Amniotic epithelial cell (primary cell): Measurements from ENCODE around the gene ATRIP.

Source experiments
- DNase-seq: peaks from one replicate; pipeline ENCODE4 v3.0.0-alpha.2; 2010; ENCODE audit warnings: low read depth

The ATRIP gene

DNA sequence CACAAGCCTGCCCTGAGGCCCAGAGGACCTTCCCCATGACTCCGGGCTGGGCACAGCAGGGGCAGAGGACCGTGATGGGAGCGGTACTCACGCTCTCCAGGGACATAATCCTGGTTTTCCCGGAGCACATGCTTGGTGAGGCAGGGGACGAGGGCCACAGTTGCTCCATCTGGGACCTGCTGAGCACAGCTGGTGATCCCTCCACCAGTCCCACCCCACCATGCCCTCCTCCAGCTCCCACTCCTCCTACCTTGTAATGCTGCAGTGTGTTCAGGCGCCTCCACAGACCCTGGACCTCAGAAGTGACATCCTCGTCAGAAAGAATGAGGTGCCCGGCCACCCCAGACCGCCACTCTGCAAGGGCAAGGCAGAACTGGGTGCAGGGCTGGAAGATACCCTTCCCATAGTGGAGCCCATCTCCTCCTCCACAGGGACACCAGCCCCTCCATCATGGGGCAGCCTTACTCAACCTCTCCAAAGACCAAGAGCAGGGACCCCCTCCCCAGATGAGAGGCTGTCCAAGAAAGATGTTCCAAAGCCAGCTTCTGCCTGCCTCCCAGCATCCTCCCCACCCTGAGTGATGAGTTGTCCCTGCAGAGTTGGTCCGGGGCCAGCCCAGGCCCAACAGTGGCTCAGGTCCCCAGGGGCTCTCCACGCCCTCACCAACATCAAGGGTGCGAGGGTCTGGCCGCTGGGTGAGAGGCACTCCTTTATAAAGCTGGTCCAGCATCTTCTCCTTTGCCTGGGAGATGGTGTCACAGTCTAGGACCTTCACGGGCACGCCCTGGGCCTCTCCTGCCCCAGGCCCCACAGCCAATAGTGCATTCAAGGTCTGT, 36.1 kb upstream of the ATRIP start:
- DNase-seq, result no peak

GRCh38 chr3:48411041-48411588, 35.4 kb upstream of the ATRIP start:
- DNase-seq, result no peak

DNA sequence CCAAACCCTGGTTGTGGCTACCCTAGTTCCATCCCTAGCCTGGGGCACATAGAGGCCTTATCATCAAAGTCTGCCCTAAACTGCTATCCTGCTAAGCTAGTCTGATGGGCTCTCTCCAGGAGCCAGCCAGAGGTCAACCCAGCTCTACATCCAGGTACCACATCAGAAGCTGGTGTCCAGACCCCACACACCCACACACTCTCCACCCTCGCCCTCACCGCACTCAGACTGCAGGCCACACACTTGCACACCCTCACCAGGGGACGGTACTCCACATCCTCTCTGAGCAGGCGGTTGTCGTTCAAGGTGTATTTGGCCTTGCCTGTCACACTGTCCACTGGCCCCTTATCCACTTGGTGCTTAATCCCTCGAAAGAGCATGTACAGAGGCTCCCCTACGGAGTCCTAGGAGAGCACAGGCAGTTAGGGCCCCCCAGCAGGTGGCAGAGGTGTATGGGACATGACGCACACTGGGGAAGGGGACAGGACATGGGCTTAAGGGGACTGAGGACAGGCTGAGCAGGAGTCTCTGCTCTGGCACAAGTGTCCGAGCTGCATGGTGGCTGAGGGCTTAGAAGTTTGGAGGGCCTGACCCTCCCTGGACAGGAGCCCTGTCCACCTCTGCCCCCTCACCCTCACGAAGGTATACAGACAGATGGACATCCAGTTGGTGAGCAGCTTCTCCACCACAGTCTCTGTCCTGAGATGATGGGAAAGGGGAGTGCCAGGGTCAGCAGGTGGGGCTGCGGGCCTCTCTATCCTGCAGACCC, 34.7 kb upstream of the ATRIP start:
- DNase-seq, result no peak

DNA sequence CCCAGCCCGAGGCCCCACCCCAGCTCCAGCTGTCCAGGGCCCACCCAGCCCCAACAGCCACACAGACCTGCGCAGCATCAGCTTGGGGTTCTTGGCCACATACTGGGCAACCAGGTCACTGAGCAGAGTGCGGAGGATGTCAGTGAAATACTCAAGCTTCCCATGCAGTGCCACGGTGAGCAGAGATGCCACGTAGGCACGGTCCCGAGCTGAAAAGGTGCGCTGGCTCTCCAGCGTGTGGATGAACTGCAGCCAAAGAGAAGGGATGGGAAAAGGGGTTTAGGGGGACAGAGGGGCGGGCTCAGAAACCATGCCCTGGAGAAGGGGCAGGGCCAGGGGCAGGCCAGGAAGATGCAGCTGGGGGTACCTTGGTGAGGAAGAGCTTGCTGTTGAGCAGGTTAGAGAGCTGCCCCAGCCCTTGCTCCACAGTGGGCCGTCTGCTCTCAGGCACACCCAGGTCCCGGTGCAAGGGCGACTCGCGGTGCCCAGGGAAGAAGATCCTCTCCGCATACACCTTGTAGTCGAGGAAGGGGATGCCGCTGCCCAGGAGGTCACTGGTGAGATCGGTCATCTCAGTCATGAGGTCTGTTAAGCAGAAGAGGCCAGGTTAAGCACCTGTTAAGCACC, 34.0 kb upstream of the ATRIP start:
- DNase-seq, result no peak

DNA sequence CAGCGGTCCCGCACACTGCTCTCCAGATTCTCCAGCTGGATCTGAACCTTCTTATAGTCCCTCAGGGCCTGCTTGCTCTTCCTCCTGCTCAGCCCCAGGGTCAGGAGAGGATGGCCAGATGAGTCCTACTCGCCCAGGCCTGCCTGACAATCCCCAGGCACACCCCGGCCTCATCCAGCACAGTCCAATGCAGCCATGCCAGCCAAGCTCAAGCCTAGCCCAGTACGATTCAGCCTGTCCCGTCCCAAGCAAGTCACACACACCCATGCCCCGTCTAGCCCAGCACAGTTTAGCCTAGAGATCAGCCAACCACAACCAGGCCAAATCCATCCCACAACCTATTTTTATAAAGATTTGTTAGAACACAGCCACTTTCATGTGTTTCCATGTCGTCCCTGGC, 33.5 kb upstream of the ATRIP start:
- DNase-seq, result no peak

DNA sequence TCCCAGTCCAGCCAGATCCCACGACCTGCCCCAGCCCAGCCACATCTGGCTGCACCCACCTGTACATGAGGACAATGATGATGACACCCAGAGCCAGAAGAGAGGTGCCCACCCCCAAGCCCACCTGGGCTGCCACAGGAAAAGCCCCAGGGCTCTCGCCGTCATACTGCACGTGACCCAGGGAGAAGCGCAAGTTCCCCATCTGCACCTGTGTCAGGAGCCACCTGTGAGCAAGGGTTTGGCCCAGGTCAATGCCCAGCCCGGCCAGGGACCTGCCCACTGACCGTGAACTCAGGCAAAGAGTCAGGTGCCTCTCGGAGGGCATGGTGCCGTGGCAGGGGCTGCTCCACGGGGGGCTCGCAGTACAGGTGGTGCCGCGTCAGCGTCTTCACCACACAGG, 32.9 kb upstream of the ATRIP start:
- DNase-seq, result no peak

DNA sequence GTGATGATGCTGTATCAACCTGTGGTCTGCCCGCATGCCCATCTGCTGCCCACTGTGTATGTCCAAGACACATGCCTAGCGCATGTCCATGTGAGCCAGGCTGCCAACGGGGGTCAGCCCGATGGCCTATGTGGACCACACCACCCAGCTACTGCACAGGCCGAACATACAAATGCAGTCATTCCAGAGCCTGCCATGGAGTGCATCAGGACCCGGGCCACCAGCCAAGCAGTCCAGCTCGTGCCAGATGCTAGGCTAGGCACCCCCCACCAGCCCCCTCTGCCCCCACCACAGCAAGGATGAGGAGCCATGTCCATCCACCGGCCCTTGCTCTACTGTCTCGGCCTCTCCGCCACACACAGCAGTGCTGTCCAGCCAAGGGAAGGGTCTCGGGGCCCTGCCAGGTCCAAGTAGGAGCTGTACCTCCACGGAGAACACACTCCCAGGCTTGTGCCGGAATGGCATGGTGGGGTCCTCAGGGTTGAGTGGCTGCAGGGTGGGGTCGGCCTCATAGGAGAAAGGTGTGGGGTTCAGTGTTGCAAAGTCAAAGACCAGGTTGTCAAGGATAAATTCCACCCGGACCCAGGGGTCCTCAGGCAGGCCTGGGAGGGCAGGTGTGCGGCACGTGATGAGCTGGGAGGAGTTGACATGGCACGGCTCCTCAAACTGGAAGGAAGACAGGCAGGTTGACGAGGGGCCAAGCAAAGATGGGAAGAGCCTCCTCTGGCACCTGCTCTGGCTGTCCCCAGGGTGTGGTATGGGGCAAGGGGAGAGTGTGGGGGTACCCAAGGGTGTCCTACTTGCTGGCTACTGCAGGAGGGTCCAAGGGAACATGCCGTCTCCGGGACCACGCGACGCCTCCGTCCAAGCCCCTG, 31.9 kb upstream of the ATRIP start:
- DNase-seq, result no peak

GRCh38 chr3:48415251-48415953, 31.1 kb upstream of the ATRIP start:
- no peak for DNase-seq

- no peak for DNase-seq
These were observed 30.4 kb upstream of the ATRIP start for GRCh38 chr3:48416091-48416505.

DNA sequence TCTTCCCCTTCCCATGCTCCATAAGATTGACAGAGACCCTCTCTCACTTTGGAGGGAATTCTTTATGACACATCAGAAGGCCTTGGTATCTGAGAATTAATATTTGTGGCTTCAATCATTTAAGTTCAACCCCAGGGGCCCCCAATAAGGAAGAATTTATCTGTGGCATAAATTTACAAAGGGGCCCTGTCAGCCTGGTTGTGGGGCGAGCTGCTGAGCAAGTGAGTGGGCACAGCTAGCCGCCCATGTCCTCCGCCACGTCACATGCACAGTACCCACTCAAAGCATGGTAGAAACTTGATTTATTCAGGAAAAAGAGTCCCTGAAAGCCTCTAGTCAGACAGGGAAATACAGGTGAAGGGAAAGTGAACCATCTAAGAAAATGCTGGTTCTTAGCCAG, 30.0 kb upstream of the ATRIP start:
- no peak for DNase-seq

DNA sequence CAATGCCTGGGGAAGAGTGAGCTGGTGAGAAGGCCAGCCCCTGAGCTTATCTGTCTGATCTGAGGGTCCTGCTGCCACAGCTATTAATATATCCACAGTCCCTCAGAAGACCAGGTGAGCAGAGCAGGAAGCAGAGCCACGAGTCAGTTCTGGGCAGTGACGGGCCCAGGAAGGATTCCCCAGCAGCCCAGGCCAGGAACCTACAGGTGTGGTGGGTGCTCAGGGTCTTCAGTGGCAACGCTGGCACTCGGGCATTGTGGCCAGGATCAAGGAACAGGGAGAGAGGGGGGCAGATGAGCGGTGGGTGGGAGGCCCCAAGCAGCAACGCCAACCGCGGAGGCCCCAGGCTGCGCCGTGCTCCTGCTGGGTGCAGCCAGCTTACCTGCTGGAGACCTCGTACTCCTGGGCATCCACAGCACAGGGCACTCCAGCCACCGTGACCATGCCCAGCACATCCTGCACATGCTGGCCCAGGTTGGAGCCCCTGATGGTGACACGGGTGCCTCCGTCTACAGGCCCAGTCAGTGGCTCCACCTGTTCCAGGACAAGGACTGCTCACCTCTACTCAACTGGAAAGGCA, 28.9 kb upstream of the ATRIP start:
- no peak for DNase-seq

- DNase-seq, result no peak
These were observed 28.4 kb upstream of the ATRIP start for GRCh38 chr3:48418140-48418539.

- DNase-seq, result no peak
These were observed 27.9 kb upstream of the ATRIP start for GRCh38 chr3:48418651-48419050.

GRCh38 chr3:48419149-48419548, 27.4 kb upstream of the ATRIP start:
- DNase-seq, result no peak

- DNase-seq, result no peak
These were observed 26.9 kb upstream of the ATRIP start for GRCh38 chr3:48419597-48419996.

DNA sequence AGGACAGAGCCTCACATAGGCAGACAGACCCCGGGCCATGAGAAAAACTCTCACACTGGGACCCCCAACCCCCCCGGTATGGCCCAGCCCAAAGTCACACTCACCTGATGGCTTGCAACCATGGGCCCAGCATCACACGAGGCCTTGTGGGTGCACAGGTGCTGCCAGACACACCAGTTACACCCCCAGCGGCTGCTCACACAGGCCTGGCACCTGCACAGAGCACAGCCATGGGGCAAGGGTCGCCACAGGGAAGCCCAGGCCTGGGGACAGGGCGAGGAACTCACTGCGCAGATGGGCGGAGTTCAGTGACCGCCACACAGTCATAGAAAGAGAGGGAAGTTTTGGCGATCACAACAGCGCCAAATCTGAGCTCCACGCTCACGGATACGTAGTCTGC, 26.0 kb upstream of the ATRIP start:
- no peak for DNase-seq

DNA sequence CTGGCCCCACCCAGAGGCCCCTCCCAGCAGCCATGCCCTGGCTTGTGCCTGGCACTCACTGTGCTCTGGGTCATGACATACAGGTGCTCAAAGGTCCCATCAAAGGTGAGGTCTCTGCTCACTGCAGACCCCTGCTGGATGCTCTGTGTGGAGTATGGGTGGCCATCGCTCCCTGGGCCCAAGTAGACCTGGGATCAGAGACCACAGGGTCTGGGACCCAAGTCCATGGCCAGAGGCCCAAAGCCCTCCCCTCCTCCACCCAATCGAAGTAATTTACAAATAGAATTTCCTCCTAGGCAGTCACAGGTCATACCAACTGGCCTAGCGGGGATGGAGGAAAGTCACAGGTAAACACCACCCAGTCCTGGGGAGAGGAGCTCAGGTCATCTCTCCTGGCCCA, 24.3 kb upstream of the ATRIP start:
- no peak for DNase-seq

- DNase-seq, result no peak
These were observed 23.9 kb upstream of the ATRIP start for GRCh38 chr3:48422681-48423080.

DNA sequence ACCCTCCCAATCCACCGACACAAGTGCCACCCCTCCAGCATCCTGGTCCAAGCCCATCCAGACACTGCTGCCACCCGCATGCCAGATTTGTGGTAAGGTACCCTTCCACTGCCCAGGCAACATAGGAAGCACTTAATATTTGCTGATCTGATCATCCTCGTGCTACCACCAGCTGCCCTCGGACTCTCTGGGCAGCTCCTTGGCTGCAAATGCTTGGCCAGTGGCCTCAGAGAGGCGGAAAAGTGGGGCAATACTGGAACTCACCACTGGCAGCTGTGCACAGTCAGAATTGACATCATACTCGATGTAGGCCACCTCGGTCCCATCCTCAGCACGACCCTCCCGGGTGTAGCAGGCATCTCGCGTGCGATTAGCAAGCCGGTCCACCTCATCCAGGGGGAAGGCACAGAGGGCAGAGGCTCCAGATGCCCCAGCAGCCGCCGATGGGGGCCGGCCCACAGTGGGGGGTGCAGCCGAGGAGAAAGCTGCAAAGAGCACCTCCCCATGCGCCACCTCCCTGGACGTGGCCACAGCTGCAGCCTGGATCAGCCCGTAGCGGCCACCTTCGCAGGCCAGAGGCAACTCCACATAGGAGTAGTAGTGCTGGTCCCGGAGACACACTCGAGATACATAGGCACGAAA, 23.2 kb upstream of the ATRIP start:
- no peak for DNase-seq
